Gastrocnemius medialis (tissue), 4 donors: ENCODE data around the gene FAM13A. TPM values are rescaled to one million over a fixed set of nuclear protein-coding genes. Genes with fewer than 3 reads are reported as not detected.
"Not testable (repeated sequence)": the region's sequence is repeated elsewhere in the genome, so short reads cannot be mapped to it uniquely, and the experiment has no call there.

Experiments
- ATAC-seq, 2 donors: fragments of 150-250 bp; one replicate each; pipeline ENCODE4 v1.9.1; 2016
- DNase-seq, 2 donors: peaks; one replicate each; pipeline ENCODE4 v3.0.0-alpha.2; 2019
- H3K27ac ChIP-seq, 4 donors: fragments of 200-600 bp; sonication (generic); 1 replicate in 1 of 4; 2 replicates in 3 of 4; pipeline ENCODE4 v1.5.1; 2016 to 2018; ENCODE audit warnings: mild to moderate bottlenecking in 2 of 4, moderate library complexity in 1 of 4
- H3K27me3 ChIP-seq, 3 donors: fragments of 200-600 bp; sonication (generic) in 2 of 3; 1 replicate in 1 of 3; 2 replicates in 2 of 3; pipeline versions ENCODE4 v1.5.1 to v1.6.0; 2016 to 2019; ENCODE audit warnings: mild to moderate bottlenecking in 1 of 3, moderate library complexity in 1 of 3
- H3K36me3 ChIP-seq, 2 donors: fragments of 200-600 bp; sonication (generic) in 1 of 2; one replicate each; pipeline ENCODE4 v1.5.1; 2017 to 2018
- H3K4me1 ChIP-seq, 2 donors: fragments of 200-600 bp; sonication (generic) in 1 of 2; one replicate each; pipeline ENCODE4 v1.5.1; 2016 to 2017; ENCODE audit warnings: mild to moderate bottlenecking in 2 of 2
- H3K4me3 ChIP-seq, 4 donors: fragments of 200-600 bp; sonication (generic) in 3 of 4; 1 replicate in 1 of 4; 2 replicates in 3 of 4; pipeline ENCODE4 v1.5.1; 2016 to 2019; ENCODE audit warnings: mild to moderate bottlenecking in 2 of 4
- H3K9me3 ChIP-seq, 3 donors: fragments of 200-600 bp; sonication (generic) in 2 of 3; 1 replicate in 1 of 3; 2 replicates in 2 of 3; pipeline ENCODE4 v1.5.1; 2016 to 2019
- CTCF ChIP-seq, 5 experiments: fragments of 450-650 bp in 3 of 5; fragments of 200-600 bp in 2 of 5; sonication (generic) in 2 of 5; IDR thresholded peaks in 4 of 5; conservative IDR thresholded peaks in 1 of 5; 1 replicate in 4 of 5; 2 replicates in 1 of 5; pipeline ENCODE4 v1.5.1; 2016 to 2019; ENCODE audit warnings: antibody characterized with exemption in 5 of 5, mild to moderate bottlenecking in 3 of 5, moderate library complexity in 3 of 5
- POLR2A ChIP-seq, 2 donors: fragments of 450-650 bp; IDR thresholded peaks; one replicate each; pipeline ENCODE4 v1.6.1; 2017; ENCODE audit warnings: antibody characterized with exemption in 2 of 2, mild to moderate bottlenecking in 2 of 2, moderate library complexity in 2 of 2
- in situ Hi-C, 4 donors: fragments of 200-750 bp; cut with MboI; loops; one replicate each; pipeline versions ENCODE4 v1.15.0 to v1.8.0; 2017; ENCODE audit warnings: low sequenced_read_pairs in 4 of 4
- intact Hi-C: fragments of 100-400 bp; cut with DNase I; formaldehyde crosslinking; loops from one replicate; pipeline ENCODE4 v1.15.1; 2023; ENCODE audit warnings: low total_unique reads
- total RNA-seq, 4 donors: library from RNA; depleted of rRNA; stranded (reverse); fragments of >200 nt; gene quantifications; one replicate each; pipeline versions ENCODE4 v1.1.0 to v1.2.3, GENCODE V29; 2016

FAM13A gene
- total RNA-seq, 4 donors from 2014 or later, result 6.7 to 14.1 (median 11.4) TPM

GRCh38 chr4:88933414-88934160 is 123.4 kb downstream of the FAM13A start:
- no peaks in the 10 kb centered on the region for H3K4me1 ChIP-seq
- H3K27me3 ChIP-seq, result no peaks in the 10 kb centered on the region
- no peaks in the 10 kb centered on the region for H3K36me3 ChIP-seq
- intact Hi-C loops, result no loop called here
- no peak overlapping the region for H3K27ac ChIP-seq
- in situ Hi-C loops, result no loop called here
- H3K4me3 ChIP-seq, result no peak overlapping the region
- TF ChIP-seq CTCF (IDR thresholded peaks at IDR 0.05 in 4 of 5, conservative IDR thresholded peaks at IDR 0.05 in 1 of 5), result no peak
- no peak for TF ChIP-seq POLR2A (IDR thresholded peaks at IDR 0.05)
- DNase-seq (no peak), ATAC-seq (no peak)
- no peaks in the 10 kb centered on the region for H3K9me3 ChIP-seq

- ATAC-seq (no peak), DNase-seq (no peak)
- intact Hi-C loops (no loop called here), in situ Hi-C loops (no loop called here)
- H3K9me3 ChIP-seq, result no peaks in the 10 kb centered on the region
- no peaks in the 10 kb centered on the region for H3K4me1 ChIP-seq
- no peak overlapping the region for H3K4me3 ChIP-seq
- no peaks in the 10 kb centered on the region for H3K36me3 ChIP-seq
- H3K27me3 ChIP-seq, result no peaks in the 10 kb centered on the region
- TF ChIP-seq POLR2A (IDR thresholded peaks at IDR 0.05), result no peak
- no peak for TF ChIP-seq CTCF (IDR thresholded peaks at IDR 0.05 in 4 of 5, conservative IDR thresholded peaks at IDR 0.05 in 1 of 5)
- H3K27ac ChIP-seq, result no peak overlapping the region
Observed at GRCh38 chr4:88928852-88929251, 128.1 kb downstream of the FAM13A start.

- intact Hi-C loops (no loop called here), in situ Hi-C loops (no loop called here)
- DNase-seq, result no peak
- no peak overlapping the region for H3K27ac ChIP-seq
- H3K4me3 ChIP-seq, result no peak overlapping the region
- no peaks in the 10 kb centered on the region for H3K36me3 ChIP-seq
- no peaks in the 10 kb centered on the region for H3K4me1 ChIP-seq
- TF ChIP-seq POLR2A (IDR thresholded peaks at IDR 0.05) (no peak), CTCF (IDR thresholded peaks at IDR 0.05 in 4 of 5, conservative IDR thresholded peaks at IDR 0.05 in 1 of 5) (no peak)
- no peaks in the 10 kb centered on the region for H3K9me3 ChIP-seq
- no peak for ATAC-seq
- no peaks in the 10 kb centered on the region for H3K27me3 ChIP-seq
Observed at GRCh38 chr4:88927420-88927819, 129.6 kb downstream of the FAM13A start.

GRCh38 chr4:88919056-88919455 is 137.9 kb downstream of the FAM13A start:
- in situ Hi-C loops, result no loop called here
- no peaks in the 10 kb centered on the region for H3K36me3 ChIP-seq
- TF ChIP-seq CTCF (IDR thresholded peaks at IDR 0.05 in 4 of 5, conservative IDR thresholded peaks at IDR 0.05 in 1 of 5), result no peak
- no peak for TF ChIP-seq POLR2A (IDR thresholded peaks at IDR 0.05)

GRCh38 chr4:88913181-88913580 is 143.8 kb downstream of the FAM13A start:
- ATAC-seq, intact Hi-C loops: not testable (repeated sequence)

More at GRCh38 chr4:88919056-88919455, 137.9 kb downstream of the FAM13A start:
- Histone ChIP-seq H3K4me1 (no peaks in the 10 kb centered on the region), H3K27ac (no peak overlapping the region), H3K9me3 (no peaks in the 10 kb centered on the region), H3K4me3 (no peak overlapping the region), H3K27me3 (no peaks in the 10 kb centered on the region)
- ATAC-seq (no peak), DNase-seq (no peak)
- intact Hi-C loops, result no loop called here

More at GRCh38 chr4:88913181-88913580, 143.8 kb downstream of the FAM13A start:
- DNase-seq, H3K27ac ChIP-seq, H3K36me3 ChIP-seq, in situ Hi-C loops, H3K9me3 ChIP-seq, H3K4me1 ChIP-seq, H3K4me3 ChIP-seq, H3K27me3 ChIP-seq: not testable (repeated sequence)
